GM10248 (cell line): ENCODE data around the gene NTN3.
"Not testable (repeated sequence)": the region's sequence is repeated elsewhere in the genome, so short reads cannot be mapped to it uniquely, and the experiment has no call there.

Experiments
- CTCF ChIA-PET: fragments of 300-600 bp; sonication (Branson Sonifier 250); formaldehyde crosslinking; extraction: SDS; loops from one replicate; lab custom pipeline; 2021; ENCODE audit warnings: antibody characterized with exemption; lab: Yijun Ruan, JAX
- POLR2A ChIA-PET: fragments of 350-650 bp; sonication (Branson Sonifier 250); formaldehyde crosslinking; extraction: SDS; loops from one replicate; lab custom pipeline; 2020; ENCODE audit warnings: antibody characterized with exemption; lab: Yijun Ruan, JAX
- DNase-seq: peaks from one replicate; pipeline ENCODE4 v3.0.0; 2012; ENCODE audit errors: extremely low spot score
- CTCF ChIP-seq: IDR thresholded peaks from 2 replicates; pipeline ENCODE4 v1.5.1; 2012; ENCODE audit warnings: mild to moderate bottlenecking, low read depth; ENCODE audit errors: extremely low read depth, missing control alignments, control extremely low read depth

The NTN3 gene

GRCh38 chr16:2438121-2438520 is 33.0 kb upstream of the NTN3 start:
- TF ChIP-seq CTCF = no peak
- DNase-seq = no peak
- POLR2A ChIA-PET = interaction anchor here (0.7 kb wide), 1 partner anchor 242 kb away, joined by 6 read pairs; no protein-coding TSS in a partner anchor
- CTCF ChIA-PET = interaction anchor here (1.2 to 2.4 kb wide), 2 partner anchors 63 to 158 kb away, joined by 3 to 9 read pairs; no protein-coding TSS in a partner anchor

GRCh38 chr16:2439598-2439997 is 31.5 kb upstream of the NTN3 start:
- CTCF ChIA-PET = interaction anchor here (1.2 to 2.4 kb wide), 4 partner anchors 9 to 182 kb away, joined by 3 to 9 read pairs (median 5); no protein-coding TSS in a partner anchor
- POLR2A ChIA-PET = interaction anchor here (0.7 kb wide), 1 partner anchor 284 kb away, joined by 3 read pairs; the partner anchor contains the start of gene TRAF7
- no peak for TF ChIP-seq CTCF
- DNase-seq = no peak

GRCh38 chr16:2441143-2441804 is 29.8 kb upstream of the NTN3 start:
- not testable (repeated sequence) for DNase-seq
- POLR2A ChIA-PET = interaction anchor here (0.6 kb wide), 1 partner anchor 123 kb away, joined by 3 read pairs; no protein-coding TSS in a partner anchor
- CTCF ChIA-PET = interaction anchor here (1.3 to 3.2 kb wide), 3 partner anchors 11 to 47 kb away, joined by 3 to 12 read pairs (median 6); no protein-coding TSS in a partner anchor

GRCh38 chr16:2443555-2443954 is 27.5 kb upstream of the NTN3 start:
- no peak for DNase-seq
- no peak for TF ChIP-seq CTCF
- CTCF ChIA-PET = interaction anchor here (1.0 to 3.2 kb wide), 3 partner anchors 20 to 103 kb away, joined by 4 to 12 read pairs (median 5); partner anchors contain the start of gene ABCA3
- POLR2A ChIA-PET = interaction anchor here (0.7 kb wide), 1 partner anchor 14 kb away, joined by 3 read pairs; no protein-coding TSS in a partner anchor

- CTCF ChIA-PET = interaction anchor here (0.6 to 1.2 kb wide), 2 partner anchors 25 to 53 kb away, joined by 3 read pairs; no protein-coding TSS in a partner anchor
- TF ChIP-seq CTCF = no peak
- POLR2A ChIA-PET = no interaction called here
- no peak for DNase-seq
These were observed 23.0 kb upstream of the NTN3 start for GRCh38 chr16:2447920-2448583.

GRCh38 chr16:2449118-2449517 is 22.0 kb upstream of the NTN3 start:
- CTCF ChIA-PET = interaction anchor here (0.6 kb wide), 1 partner anchor 26 kb away, joined by 3 read pairs; no protein-coding TSS in a partner anchor
- POLR2A ChIA-PET = no interaction called here
- no peak for TF ChIP-seq CTCF
- no peak for DNase-seq

GRCh38 chr16:2450535-2450934 is 20.6 kb upstream of the NTN3 start:
- TF ChIP-seq CTCF = no peak
- no peak for DNase-seq
- POLR2A ChIA-PET = no interaction called here
- CTCF ChIA-PET = interaction anchor here (1.0 to 1.4 kb wide), 2 partner anchors 9 to 21 kb away, joined by 3 to 4 read pairs; partner anchors contain the start of genes CCNF and TEDC2
